Astrocyte of the hippocampus (primary cell): ENCODE results near the gene ADORA3.

Experiments used
- DNase-seq: peaks from one replicate; pipeline ENCODE4 v3.0.0; 2011; ENCODE audit warnings: low read depth, low spot score

ADORA3 gene

DNA sequence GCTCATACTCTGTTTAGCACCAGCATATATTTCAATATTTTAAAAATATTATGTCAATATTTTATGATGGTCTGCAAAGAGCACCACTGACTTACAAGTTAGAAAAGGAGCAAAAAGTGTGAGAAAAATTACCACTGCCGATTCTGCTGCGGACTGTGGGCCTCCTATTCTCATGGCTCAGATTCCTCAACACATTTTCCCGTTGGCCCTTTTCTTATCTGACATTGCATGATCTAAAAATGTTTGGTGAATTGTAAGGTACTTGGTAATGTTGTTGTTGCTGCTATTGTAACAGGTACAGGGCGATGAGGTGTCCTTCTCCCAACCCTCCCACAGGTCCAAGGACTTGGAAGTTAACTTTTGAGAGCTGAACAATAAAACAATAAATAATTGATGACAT, 28.9 kb downstream of the ADORA3 start:
- no peak for DNase-seq

DNA sequence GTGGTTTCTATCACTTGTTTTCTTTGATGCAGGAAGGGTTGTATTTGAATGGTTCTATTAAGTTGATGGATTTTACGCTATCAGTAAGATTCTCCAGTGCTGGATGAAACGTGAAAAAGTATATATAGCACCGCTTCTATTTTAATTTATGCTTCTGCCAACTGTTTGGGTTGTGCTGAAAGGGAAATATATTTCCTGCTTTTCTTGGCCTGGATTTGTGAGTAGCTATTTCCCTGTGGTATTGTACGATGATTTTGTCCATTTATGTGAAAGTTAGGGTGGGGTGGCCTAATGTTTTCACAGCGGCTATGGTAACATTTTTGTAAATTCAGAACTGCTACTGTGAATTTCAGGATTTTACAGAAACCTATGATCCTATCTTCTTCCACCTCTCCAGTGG, 29.3 kb downstream of the ADORA3 start:
- no peak for DNase-seq

DNA sequence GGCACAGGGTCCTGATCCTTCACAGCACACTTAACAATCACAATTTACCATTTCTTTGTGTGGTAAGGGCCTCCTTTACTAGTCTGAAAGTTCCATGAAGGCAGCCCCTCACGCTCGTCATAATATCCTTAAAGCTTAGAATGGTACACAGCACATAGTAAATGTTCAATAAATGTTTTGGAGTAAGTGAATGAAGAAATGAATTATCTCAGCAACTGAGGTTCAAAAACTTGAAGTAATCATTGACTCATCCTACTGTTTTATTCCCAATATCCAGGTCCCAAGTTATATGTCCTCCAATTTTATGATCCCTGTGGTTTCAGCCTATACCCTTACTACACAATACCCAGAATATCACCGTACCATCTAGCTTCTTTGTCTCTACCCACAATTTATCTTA, 31.9 kb downstream of the ADORA3 start:
- DNase-seq: no peak

DNA sequence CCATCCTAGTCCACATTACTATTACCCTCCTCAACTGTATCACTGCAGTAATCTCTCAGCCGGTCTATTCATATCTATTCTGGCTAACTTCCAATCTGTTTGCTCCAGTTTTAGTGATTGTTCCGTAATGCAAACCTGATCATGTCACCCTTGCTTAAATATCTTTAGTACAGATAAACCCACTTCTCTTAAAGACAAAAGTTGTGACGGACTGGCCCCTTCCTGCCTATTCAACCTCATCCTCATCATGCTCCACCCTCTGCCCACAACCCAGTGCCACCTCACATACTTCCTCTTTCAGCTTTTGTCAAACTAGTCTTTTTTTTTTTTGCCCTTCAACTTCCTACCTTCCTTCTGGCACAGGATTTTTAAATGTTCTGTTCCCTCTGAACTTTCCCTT, 32.4 kb downstream of the ADORA3 start:
- no peak for DNase-seq

DNA sequence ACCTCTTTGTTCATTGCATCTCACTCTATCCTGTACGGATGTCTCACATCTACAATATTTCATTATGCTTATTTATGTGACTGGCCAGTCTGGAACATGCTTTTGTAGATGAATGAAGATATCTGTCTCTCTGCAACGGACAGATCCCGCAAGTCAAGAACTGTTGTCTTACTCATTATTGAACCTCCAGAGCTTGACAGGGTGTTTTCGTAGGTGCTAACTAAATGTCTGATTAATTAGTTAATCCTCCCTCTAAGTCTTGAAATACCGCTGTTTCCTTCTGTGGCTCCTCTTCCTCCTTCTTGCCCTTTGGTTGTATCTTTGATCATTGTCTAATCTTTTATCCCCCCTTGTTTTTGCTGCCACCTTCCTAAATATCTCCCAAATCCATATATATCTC, 32.8 kb downstream of the ADORA3 start:
- DNase-seq: no peak

DNA sequence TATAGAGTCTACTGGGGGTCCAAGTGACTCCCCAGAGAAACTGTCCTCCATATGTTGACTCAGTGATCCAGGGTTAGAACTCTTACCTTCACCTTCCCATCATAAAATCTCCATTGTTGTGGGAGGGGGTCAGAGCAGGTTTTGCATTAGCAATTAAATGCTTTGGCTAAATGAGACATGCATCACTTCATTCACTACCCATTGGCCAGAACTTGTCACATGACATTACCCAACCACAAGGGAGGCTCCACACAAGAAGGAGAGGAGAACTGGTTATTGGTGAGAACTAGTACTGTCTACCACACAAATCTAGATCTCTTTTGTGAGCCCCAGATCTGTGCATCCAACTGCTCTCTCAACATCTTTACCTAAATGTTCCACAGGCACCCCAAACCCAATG, 33.9 kb downstream of the ADORA3 start:
- DNase-seq: no peak

DNA sequence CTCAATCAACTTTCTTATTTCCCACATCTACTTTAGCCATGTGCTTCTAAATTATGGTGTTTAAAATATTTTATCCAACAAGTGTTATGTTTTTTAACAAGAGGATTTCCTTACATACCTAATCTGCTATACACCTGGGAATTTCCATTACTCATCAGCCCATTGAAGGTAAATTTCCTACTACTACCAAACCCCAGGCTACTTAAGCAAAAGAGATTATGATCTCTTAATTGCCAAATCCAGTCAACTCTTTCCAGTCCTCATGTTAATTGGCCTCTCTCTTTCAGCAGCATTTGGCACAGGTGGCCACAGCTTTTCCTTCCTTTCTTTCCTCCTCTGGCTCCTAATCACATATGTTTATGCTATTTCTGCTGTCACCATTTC, 34.7 kb downstream of the ADORA3 start:
- no peak for DNase-seq

DNA sequence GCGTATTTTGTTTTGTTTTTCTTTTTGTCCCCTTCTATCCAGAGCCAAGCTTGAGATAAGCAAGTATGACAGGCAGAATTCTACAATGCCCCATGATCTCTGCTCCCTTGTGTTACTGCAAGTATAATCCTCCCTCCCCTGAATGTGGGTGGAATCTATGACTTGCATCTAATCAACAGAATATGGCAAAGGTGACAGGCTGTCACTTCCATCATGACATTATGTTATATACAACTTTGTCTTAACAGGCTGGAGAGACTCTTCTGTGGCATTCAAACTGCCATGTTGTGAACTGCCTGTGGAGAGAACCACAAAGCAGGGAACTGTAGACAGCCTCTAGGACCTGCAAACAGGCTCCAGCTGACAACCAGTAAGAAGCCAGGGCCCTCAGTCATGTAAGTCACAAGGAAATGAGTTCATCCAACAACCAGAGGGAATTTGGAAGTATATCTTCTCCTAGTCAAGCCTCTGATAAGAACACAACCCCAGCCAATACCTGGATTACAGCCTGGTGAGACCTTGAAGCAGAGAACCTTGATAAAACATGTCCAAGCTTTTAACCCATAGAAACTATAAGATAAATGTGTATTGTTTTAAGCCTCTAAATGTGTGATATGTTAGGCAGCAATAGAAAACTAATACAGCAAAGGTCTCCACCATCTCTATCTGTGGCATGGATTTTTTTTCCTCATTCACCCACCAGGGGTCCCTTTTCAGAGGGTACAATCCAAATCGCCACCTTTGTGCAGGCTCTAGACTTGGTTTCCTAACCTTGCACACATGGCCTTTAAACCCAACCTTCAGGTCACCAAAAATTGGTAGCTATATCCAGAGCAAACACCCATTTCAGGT, 35.3 kb downstream of the ADORA3 start:
- DNase-seq: no peak

DNA sequence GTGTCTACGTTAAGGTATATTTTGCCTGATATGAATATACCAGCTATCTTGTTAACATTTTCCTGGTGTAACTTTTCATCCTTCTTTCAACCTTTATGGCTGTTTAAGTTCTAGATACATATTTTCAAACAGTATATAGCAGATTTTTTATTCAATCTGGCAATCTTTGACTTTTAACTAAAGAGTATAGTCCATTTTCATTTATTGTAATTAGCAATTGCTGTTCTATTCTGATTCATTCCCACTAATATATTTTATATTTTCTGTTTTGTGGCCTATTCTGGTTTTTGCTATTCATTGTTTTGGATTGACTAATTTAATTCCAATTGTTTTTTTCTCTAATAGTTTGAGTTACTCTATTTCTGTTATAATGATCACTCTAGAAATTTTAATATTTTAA, 37.0 kb downstream of the ADORA3 start:
- DNase-seq: no peak

DNA sequence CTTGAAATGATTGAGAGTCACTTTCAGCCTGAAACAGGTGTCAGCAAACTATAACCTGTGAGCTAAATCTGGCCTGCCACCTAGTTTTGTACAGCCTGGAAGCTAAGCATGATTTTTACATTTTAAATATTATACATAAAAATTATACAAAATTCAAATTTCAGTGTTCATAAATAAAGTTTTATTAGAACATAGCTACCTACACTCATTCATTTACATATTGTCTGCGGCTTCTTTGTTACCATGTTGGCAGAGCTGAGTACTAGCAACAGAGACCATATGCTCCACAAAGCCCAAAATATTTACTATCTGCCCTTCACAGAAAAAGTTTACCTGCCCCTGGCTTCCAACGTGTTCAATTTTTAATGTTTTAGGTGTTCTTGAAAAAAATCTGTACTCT, 37.7 kb downstream of the ADORA3 start:
- no peak for DNase-seq

DNA sequence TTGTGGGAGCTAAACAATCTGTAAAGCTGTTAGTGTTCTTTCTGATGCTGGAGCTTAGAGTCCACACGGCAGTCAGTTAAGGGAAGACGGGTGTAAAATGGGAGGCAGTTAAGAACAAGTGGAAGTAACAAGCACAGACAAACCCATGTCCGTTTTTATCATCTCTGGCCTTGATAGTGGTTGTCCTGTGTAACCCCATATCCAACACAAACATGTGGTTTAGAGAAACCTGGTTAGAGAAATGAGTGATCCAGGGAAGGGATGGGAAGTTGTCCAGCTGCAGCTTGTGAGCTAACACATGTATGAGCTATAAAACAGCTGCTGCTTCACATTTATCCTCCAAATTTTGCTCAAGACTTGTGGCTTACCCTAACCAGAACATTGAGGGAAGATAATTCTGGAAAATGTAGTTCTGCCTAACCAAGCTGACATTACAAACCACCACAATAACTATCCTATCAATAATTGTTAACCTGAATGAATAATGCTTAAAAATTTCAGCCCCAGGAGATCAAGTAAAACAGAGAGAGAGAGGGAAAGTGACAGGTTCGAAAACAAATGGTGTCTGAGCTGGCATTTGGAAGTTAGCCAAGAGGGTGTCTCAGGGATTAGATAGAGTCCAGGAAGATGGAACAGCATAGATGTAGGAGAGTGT, 40.3 kb downstream of the ADORA3 start:
- peak; percentile 44 for DNase-seq

DNA sequence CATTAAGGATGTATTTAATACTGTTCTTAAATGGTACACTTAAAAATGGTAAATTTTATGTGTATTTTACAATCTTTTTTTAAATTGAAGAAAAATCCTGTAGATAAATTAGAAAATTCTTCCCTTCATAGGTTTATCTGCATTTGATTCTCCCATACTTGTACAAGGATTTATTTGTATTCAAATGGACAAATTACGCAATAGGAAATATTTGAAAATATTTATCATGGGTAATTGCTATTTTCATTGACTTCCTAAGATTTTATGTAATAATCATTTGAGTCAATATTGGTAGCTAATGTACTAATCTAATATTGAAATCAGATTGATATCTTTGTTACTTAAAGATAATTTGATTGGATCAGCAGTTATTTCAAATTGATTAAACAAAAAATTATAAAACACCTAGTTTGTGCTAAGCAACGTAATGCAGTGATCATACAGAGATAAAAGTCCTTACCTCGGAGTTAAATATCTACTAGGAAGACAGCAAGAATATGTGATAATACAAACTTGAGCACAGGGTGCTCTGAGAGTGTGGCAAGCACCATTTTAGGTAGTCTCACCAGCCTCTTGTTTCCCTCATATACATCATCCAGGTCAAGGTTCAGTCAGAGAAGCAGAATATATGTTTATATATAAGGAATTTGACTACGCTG, 40.9 kb downstream of the ADORA3 start:
- no peak for DNase-seq

DNA sequence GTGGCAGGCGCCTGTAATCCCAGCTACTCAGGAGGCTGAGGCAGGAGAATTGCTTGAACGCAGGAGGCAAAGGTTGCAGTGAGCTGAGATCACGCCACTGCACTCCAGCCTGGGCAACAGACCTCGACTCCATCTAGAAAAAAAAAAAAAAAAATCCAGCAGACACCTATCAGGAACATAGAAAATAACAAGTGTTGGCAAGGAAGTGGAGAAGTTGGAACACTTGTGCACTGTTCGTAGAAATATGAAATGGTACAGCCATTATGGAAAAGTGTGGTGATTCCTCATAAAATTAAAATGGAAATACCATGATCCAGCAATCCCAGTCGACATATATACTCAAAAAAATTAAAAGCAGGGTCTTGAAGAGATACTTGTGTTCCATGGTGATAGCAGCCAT, 41.7 kb downstream of the ADORA3 start:
- no peak for DNase-seq

DNA sequence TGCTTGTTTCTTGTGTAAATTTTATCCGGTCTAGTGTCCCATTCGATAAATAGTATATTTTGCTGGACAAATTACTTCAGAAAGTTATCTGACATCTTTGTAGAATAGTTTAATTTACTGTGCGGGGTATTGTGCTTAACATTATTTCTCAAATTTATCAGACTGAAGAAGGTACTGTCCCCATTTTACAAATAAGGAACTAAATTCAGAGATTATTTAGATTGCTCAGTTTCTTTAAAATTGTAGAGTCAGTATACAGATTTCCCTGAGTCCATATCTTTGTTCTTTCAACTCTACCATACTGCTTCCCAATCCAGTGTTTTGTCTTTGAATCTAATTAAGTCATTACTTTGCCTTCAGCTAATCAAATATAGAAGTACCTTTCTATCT, 47.8 kb downstream of the ADORA3 start:
- DNase-seq: no peak

DNA sequence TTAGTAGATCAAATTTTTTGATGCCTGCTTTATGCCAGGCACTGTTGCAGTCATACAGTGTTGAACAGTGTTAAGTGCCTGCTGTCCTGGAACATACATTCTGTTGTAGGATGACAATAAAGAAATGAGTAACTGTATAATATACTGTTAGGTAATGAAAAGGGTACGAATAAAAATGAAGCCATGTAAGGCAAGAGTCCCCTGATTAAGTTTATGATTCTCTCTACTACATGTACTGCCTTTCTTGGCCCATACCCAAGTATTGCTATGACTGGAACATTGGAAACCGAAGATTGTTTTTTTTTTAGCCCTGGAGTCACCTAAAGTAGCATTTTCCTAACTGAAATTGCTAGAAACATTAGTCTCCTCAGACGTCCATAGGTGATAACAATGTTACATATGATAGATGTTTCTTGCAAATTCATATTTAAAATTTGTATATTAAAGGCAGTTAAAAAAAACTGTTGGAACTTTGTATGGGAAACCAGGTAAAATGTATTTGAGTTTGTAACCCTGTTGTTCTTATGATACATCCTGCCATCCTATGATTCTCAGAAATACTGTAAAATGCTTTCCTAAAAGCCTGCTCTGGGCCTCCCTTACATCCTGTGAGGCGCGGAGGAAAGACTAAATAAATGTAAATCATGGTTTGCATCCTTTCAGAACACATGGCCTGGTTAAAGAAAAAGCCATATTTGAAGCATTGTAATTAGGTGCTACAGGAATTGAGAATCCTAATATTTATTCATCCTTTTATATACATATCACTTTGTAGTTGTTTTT, 48.4 kb downstream of the ADORA3 start:
- no peak for DNase-seq

DNA sequence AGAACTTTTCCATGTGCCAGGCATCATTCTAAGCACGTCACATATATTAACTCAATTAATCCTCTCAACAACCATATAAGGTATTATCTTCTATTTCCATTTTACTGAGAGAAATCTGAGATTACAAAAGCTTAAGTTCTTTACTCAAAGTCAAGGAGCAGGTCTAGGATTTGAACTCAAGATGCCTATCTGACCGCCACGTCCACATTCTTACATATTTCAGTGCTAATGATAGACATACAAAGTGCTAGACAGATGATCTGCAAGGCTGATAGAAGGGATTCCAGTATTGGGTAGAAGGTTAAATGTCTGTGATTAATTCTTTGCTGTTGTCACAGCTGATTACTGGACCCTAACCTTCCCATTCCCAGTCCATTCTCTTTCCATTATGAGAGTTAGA, 49.7 kb downstream of the ADORA3 start:
- no peak for DNase-seq

DNA sequence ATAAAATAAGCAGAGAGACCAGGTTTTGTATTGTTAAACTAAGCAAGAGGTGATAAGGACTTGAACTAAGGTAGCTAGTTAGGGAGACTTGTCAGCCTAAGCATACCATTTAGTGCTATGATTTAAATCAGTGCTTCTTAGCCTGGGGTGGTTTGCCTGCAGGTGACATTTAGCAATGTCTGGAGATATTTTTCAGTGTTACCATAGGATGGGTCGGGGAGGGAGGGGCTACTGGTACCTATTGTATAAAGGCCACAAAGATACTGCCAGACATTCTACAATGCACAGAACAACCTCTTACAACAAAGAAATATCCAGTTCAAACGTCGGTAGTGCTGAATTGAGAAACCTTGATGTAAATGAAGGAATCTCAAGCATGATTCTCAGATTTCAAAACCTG, 50.9 kb downstream of the ADORA3 start:
- DNase-seq: no peak

DNA sequence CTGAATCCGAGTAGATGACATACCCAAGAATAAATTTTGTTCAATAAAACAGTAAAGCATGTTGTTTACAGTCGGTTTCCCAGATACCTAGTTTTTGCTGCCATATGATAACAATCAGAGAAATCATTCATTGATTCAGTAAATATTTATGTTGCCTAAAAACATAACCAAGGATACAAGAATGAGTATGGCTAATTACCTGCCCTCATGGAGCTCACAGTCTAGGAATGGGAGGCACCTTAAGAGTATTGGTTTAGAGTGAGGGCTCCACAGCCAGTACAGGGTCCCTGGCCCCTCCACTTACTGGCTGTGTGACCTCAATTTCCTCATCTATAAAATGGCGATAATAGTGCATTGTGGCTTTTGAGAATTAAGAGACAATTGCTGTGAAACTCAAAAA, 53.2 kb downstream of the ADORA3 start:
- DNase-seq: no peak

DNA sequence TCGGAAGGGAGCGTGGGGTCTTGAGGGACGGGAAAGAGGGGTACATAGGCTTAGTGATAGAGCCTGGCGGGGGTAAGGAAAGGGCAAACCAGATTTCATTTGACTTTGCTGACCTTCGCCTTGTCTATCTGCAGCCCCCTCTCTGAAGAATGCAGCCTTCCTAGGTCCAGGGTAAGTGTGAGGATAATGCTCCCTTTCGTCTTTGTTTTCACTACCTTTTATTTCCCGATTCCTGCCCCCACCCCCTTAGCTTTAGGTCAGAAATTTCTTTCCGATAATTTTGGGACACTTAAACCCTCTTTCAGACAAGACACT, 53.8 kb downstream of the ADORA3 start:
- no peak for DNase-seq
